A549 (cell line): ENCODE data around the gene GPR17. TPM values are rescaled to one million over a fixed set of nuclear protein-coding genes. Genes with fewer than 3 reads are reported as not detected.

Source experiments
- ATAC-seq, 2 experiments: fragments of 200-7000 bp in 1 of 2; fragments of >200 bp in 1 of 2; cut with Nextera tagmentation in 1 of 2; cut with Tn5 transposase in 1 of 2; 3 replicates each; pipeline versions ENCODE4 v1.8.0 to v1.9.1; 2018 to 2020; ENCODE audit warnings: mild to moderate bottlenecking in 1 of 2, moderate library complexity in 1 of 2
- CTCF ChIA-PET: fragments of 300-600 bp; sonication (Branson Sonifier 250); formaldehyde crosslinking; extraction: SDS; loops from one replicate; lab custom pipeline; 2021; ENCODE audit warnings: antibody characterized with exemption, inconsistent platforms; lab: Yijun Ruan, JAX
- POLR2A ChIA-PET: fragments of 350-600 bp; formaldehyde crosslinking; extraction: SDS; loops from one replicate; lab custom pipeline; 2021; ENCODE audit warnings: antibody characterized with exemption, inconsistent platforms; lab: Yijun Ruan, JAX
- DNase-seq, 2 experiments: peaks; one replicate each; pipeline versions ENCODE4 v3.0.0 to v3.0.0-alpha.2; 2011 to 2016; ENCODE audit warnings: low read depth in 1 of 2, low spot score in 1 of 2
- FAIRE-seq: peaks from 2 replicates; lab custom pipeline; 2011; peaks lifted over from hg19 to GRCh38; lab: Jason Lieb, UNC
- H3K27ac ChIP-seq, 2 experiments: fragments of >200 bp; sonication (Bioruptor Twin); formaldehyde crosslinking; 3 replicates each; pipeline ENCODE4 v1.5.1; 2016 to 2017
- H3K4me1 ChIP-seq: fragments of >200 bp; sonication (Bioruptor Twin); formaldehyde crosslinking; 3 replicates; pipeline ENCODE4 v1.6.1; 2016
- H3K4me2 ChIP-seq: fragments of >200 bp; sonication (Bioruptor Twin); formaldehyde crosslinking; 3 replicates; pipeline ENCODE4 v1.6.1; 2016
- H3K4me3 ChIP-seq: fragments of >200 bp; sonication (Bioruptor Twin); formaldehyde crosslinking; 3 replicates; pipeline ENCODE4 v1.5.1; 2016
- H3K9me3 ChIP-seq: fragments of >200 bp; sonication (Bioruptor Twin); formaldehyde crosslinking; 3 replicates; pipeline ENCODE4 v1.6.1; 2016
- BHLHE40 ChIP-seq: IDR thresholded peaks from 2 replicates; pipeline ENCODE4 v1.6.1; 2012; ENCODE audit warnings: low read depth, low read length, inconsistent platforms
- CBX8 ChIP-seq: fragments of 200-600 bp; sonication (generic); IDR thresholded peaks from 2 replicates; pipeline ENCODE4 v1.6.1; 2016
- CEBPB ChIP-seq, 2 experiments: fragments of >200 bp in 1 of 2; sonication (Bioruptor Twin) in 1 of 2; formaldehyde crosslinking in 1 of 2; IDR thresholded peaks; 2 replicates each; pipeline ENCODE4 v1.6.1; 2012 to 2016
- CHD2 ChIP-seq: fragments of 150-350 bp; IDR thresholded peaks from 2 replicates; pipeline ENCODE4 v1.6.1; 2014; ENCODE audit warnings: low read length; ENCODE audit not compliant: partially characterized antibody
- CHD4 ChIP-seq: fragments of 200-600 bp; sonication (generic); IDR thresholded peaks from 2 replicates; pipeline ENCODE4 v1.6.1; 2016; ENCODE audit warnings: antibody characterized with exemption, mild to moderate bottlenecking, borderline replicate concordance
- EHMT2 ChIP-seq: fragments of 200-600 bp; sonication (generic); IDR thresholded peaks from 2 replicates; pipeline ENCODE4 v1.6.1; 2016; ENCODE audit warnings: antibody characterized with exemption, low read depth, mild to moderate bottlenecking, moderate library complexity
- ESRRA ChIP-seq: fragments of 150-350 bp; IDR thresholded peaks from 2 replicates; pipeline ENCODE4 v1.6.1; 2014; ENCODE audit warnings: mild to moderate bottlenecking, low read length, borderline replicate concordance
- FOSB ChIP-seq: fragments of 250-450 bp; sonication (Bioruptor Pico); IDR thresholded peaks from 2 replicates; pipeline ENCODE4 v1.5.0; 2020; ENCODE audit warnings: mild to moderate bottlenecking, moderate library complexity
- FOXS1 ChIP-seq: fragments of 250-450 bp; sonication (Bioruptor Pico); IDR thresholded peaks from 2 replicates; pipeline ENCODE4 v1.5.0; 2020; ENCODE audit warnings: mild to moderate bottlenecking, moderate library complexity
- HEYL ChIP-seq: fragments of 250-450 bp; sonication (Bioruptor Pico); IDR thresholded peaks from 2 replicates; pipeline ENCODE4 v1.8.0; 2021; ENCODE audit warnings: mild to moderate bottlenecking, moderate library complexity
- HOXB13 ChIP-seq: fragments of 250-450 bp; sonication (Bioruptor Pico); IDR thresholded peaks from 2 replicates; pipeline ENCODE4 v1.5.0; 2020; ENCODE audit warnings: low read depth, mild to moderate bottlenecking, moderate library complexity
- JUN ChIP-seq, 2 experiments: fragments of >200 bp; sonication (Bioruptor Twin); formaldehyde crosslinking; IDR thresholded peaks; 2 replicates in 1 of 2; 3 replicates in 1 of 2; pipeline ENCODE4 v1.6.1; 2016 to 2017
- JUNB ChIP-seq: fragments of >200 bp; sonication (Bioruptor Twin); formaldehyde crosslinking; IDR thresholded peaks from 2 replicates; pipeline ENCODE4 v1.6.1; 2016
- MAFK ChIP-seq: fragments of 450-650 bp; IDR thresholded peaks from 2 replicates; pipeline ENCODE4 v1.6.1; 2014; ENCODE audit not compliant: partially characterized antibody
- NR3C1 ChIP-seq: fragments of >200 bp; sonication (Bioruptor Twin); formaldehyde crosslinking; IDR thresholded peaks from 3 replicates; pipeline ENCODE4 v1.6.1; 2017
- RAD21 ChIP-seq, 2 experiments: fragments of >200 bp in 1 of 2; sonication (Bioruptor Twin) in 1 of 2; formaldehyde crosslinking in 1 of 2; IDR thresholded peaks in 1 of 2; conservative IDR thresholded peaks in 1 of 2; 2 replicates in 1 of 2; 3 replicates in 1 of 2; pipeline ENCODE4 v1.6.1; 2012 to 2018; ENCODE audit warnings: inconsistent platforms in 1 of 2
- RARB ChIP-seq: fragments of 250-450 bp; sonication (Bioruptor Pico); IDR thresholded peaks from 2 replicates; pipeline ENCODE4 v1.8.0; 2021; ENCODE audit warnings: mild to moderate bottlenecking, moderate library complexity
- SREBF2 ChIP-seq: fragments of 450-650 bp; IDR thresholded peaks from 2 replicates; pipeline ENCODE4 v1.6.1; 2014; ENCODE audit warnings: mild to moderate bottlenecking, moderate library complexity
- TFCP2L1 ChIP-seq: fragments of 250-450 bp; sonication (Bioruptor Pico); IDR thresholded peaks from 2 replicates; pipeline ENCODE4 v1.5.0; 2021; ENCODE audit warnings: mild to moderate bottlenecking
- TP53 ChIP-seq: fragments of 250-450 bp; sonication (Bioruptor Pico); IDR thresholded peaks from 2 replicates; pipeline ENCODE4 v1.5.0; 2021; ENCODE audit warnings: mild to moderate bottlenecking, moderate library complexity
- ZFP36 ChIP-seq: fragments of 450-650 bp; IDR thresholded peaks from 2 replicates; pipeline ENCODE4 v1.6.1; 2014; ENCODE audit warnings: borderline replicate concordance; ENCODE audit not compliant: partially characterized antibody
- ZNF302 ChIP-seq: fragments of 250-450 bp; sonication (Bioruptor Pico); IDR thresholded peaks from 2 replicates; pipeline ENCODE4 v1.9.0; 2021; ENCODE audit warnings: inconsistent platforms, mild to moderate bottlenecking, moderate library complexity
- WGBS: methylation state at CpG from one replicate; pipeline ENCODE4 v1.1.6; 2017; ENCODE audit errors: missing lambda C conversion rate; 5-methylcytosine and 5-hydroxymethylcytosine counted together
- polyA plus RNA-seq, 4 experiments: library from polyadenylated mRNA; depleted of rRNA in 3 of 4; stranded (reverse); fragments of >200 nt; fragmentation: RNase III in 1 of 4; extraction: RNeasy Plus Mini Kit Qiagen cat#74134 plus additional on column Dnase treatment in 1 of 4; gene quantifications; 2 replicates in 3 of 4; 3 replicates in 1 of 4; pipeline ENCODE4 v1.2.3, GENCODE V29; 2011 to 2017
- TF ChIP-seq, protein P1 (sequence below): fragments of 200-600 bp; sonication (generic); IDR thresholded peaks from 2 replicates; pipeline ENCODE4 v1.6.1; 2016; ENCODE audit warnings: antibody characterized with exemption, mild to moderate bottlenecking, moderate library complexity
- TF ChIP-seq, protein P2 (sequence below): fragments of 250-450 bp; sonication (Bioruptor Pico); IDR thresholded peaks from 2 replicates; pipeline ENCODE4 v1.5.0; 2021; ENCODE audit warnings: mild to moderate bottlenecking, moderate library complexity, borderline replicate concordance
- TF ChIP-seq, protein P3 (sequence below): IDR thresholded peaks from 2 replicates; pipeline ENCODE4 v1.6.1; 2012
- TF ChIP-seq, protein P4 (sequence below): fragments of >200 bp; sonication (Bioruptor Twin); formaldehyde crosslinking; IDR thresholded peaks from 3 replicates; pipeline ENCODE4 v1.5.1; 2016
- TF ChIP-seq, protein P5 (sequence below): IDR thresholded peaks from 2 replicates; pipeline ENCODE4 v1.6.1; 2012; ENCODE audit warnings: low read depth, borderline replicate concordance

Gene GPR17
- polyA plus RNA-seq, 2 of the 4 experiments (the other 2 are of a cell fraction) = not detected

DNA sequence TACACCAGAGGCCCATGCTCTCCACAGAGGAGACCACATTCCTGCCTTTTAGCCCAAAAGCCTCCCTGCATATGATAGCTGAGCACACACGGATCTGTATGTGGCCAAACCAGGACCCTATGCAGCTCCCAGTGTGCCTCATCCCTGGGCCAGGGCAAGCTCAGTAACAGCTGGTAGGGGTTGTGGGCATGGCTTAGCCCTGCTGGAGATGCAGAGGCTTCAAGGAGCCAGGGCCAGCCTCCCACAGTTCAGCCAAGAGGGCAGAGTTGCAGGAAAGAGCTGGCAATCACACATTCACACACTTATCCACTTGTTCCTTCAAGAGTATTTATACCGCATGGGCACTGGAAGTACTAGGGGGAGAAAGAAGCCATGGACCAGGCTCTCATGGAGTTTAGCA is 31.0 kb downstream of the GPR17 start:
- FAIRE-seq (no peak), DNase-seq (no peak)
- H3K4me2 ChIP-seq = no peak overlapping the region
- H3K4me1 ChIP-seq = peaks cover 11% of the 10 kb centered on the region
- H3K27ac ChIP-seq = no peak overlapping the region
- POLR2A ChIA-PET = no interaction called here
- no peaks in the 10 kb centered on the region for H3K9me3 ChIP-seq
- TF ChIP-seq CHD2 = no peak
- TF ChIP-seq EHMT2 = no peak
- no peak for TF ChIP-seq NR3C1
- no peak for TF ChIP-seq CEBPB (IDR thresholded peaks at IDR 0.05)
- TF ChIP-seq ZNF302 (CRISPR knock-in tag) = no peak
- TF ChIP-seq BHLHE40 = no peak
- no peak for TF ChIP-seq TP53
- TF ChIP-seq HOXB13 (CRISPR knock-in tag) = no peak
- no peak for TF ChIP-seq SREBF2
- TF ChIP-seq, all 56 proteins: peak for 0
- no peak for ATAC-seq
- no peak overlapping the region for H3K4me3 ChIP-seq
- 89% methylated on average over 2 of the region's 2 CpGs for WGBS
- CTCF ChIA-PET = interaction anchor here (1.4 to 2.7 kb wide), 3 partner anchors 19 to 27 kb away, joined by 3 to 10 read pairs (median 4); partner anchors contain the start of gene SFT2D3

DNA sequence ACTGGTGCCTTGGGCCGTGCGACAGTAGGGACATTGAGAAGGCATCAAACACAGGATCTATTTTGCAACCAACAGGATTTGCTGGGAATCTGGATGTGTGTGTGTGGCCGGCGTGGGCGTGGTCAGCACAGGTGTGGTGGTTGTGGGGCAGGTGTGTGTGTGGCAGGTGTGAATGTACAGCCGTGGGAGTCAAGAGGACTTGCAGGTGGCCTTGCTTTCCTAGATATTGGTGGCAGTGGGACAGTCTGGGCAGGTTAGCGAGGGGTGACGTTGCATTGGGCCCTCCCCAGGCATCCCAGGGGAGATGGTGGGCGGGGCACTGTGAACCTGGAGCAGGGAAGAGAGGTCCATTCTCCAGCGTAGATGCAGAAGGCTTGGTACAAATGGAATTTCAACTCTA is 32.6 kb downstream of the GPR17 start:
- no peak for ATAC-seq
- FAIRE-seq = no peak
- no peak for DNase-seq
- Histone ChIP-seq H3K4me2 (no peak overlapping the region), H3K4me3 (no peak overlapping the region), H3K9me3 (no peaks in the 10 kb centered on the region), H3K4me1 (peaks cover 11% of the 10 kb centered on the region), H3K27ac (no peak overlapping the region)
- TF ChIP-seq, protein P1, sequence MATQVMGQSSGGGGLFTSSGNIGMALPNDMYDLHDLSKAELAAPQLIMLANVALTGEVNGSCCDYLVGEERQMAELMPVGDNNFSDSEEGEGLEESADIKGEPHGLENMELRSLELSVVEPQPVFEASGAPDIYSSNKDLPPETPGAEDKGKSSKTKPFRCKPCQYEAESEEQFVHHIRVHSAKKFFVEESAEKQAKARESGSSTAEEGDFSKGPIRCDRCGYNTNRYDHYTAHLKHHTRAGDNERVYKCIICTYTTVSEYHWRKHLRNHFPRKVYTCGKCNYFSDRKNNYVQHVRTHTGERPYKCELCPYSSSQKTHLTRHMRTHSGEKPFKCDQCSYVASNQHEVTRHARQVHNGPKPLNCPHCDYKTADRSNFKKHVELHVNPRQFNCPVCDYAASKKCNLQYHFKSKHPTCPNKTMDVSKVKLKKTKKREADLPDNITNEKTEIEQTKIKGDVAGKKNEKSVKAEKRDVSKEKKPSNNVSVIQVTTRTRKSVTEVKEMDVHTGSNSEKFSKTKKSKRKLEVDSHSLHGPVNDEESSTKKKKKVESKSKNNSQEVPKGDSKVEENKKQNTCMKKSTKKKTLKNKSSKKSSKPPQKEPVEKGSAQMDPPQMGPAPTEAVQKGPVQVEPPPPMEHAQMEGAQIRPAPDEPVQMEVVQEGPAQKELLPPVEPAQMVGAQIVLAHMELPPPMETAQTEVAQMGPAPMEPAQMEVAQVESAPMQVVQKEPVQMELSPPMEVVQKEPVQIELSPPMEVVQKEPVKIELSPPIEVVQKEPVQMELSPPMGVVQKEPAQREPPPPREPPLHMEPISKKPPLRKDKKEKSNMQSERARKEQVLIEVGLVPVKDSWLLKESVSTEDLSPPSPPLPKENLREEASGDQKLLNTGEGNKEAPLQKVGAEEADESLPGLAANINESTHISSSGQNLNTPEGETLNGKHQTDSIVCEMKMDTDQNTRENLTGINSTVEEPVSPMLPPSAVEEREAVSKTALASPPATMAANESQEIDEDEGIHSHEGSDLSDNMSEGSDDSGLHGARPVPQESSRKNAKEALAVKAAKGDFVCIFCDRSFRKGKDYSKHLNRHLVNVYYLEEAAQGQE = no peak
- ChIA-PET POLR2A (no interaction called here), CTCF (no interaction called here)
- WGBS = 66% methylated on average over 10 of the region's 10 CpGs

DNA sequence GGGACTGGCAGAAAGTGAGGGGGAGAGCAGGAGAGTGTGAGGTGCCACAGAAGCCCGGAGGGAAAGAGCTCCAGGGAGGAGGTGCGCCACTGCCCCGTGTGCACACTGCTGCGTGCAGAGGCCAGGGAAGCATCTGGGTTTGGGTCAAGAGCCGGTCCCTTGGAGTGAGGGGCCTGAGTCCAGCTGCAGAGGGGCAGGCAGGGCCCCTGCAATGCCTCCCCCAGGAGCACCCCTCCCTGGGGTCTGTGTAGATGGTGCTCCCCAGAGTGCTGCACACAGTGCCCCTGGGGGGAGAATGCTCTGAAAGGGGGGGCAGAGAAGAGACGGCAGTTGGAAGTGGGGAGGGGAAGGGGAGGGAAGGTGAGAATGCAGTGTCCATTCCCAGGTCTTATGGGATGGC is 33.0 kb downstream of the GPR17 start:
- TF ChIP-seq, protein P2, sequence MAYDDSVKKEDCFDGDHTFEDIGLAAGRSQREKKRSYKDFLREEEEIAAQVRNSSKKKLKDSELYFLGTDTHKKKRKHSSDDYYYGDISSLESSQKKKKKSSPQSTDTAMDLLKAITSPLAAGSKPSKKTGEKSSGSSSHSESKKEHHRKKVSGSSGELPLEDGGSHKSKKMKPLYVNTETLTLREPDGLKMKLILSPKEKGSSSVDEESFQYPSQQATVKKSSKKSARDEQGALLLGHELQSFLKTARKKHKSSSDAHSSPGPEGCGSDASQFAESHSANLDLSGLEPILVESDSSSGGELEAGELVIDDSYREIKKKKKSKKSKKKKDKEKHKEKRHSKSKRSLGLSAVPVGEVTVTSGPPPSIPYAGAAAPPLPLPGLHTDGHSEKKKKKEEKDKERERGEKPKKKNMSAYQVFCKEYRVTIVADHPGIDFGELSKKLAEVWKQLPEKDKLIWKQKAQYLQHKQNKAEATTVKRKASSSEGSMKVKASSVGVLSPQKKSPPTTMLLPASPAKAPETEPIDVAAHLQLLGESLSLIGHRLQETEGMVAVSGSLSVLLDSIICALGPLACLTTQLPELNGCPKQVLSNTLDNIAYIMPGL = no peak
- TF ChIP-seq, protein P3, sequence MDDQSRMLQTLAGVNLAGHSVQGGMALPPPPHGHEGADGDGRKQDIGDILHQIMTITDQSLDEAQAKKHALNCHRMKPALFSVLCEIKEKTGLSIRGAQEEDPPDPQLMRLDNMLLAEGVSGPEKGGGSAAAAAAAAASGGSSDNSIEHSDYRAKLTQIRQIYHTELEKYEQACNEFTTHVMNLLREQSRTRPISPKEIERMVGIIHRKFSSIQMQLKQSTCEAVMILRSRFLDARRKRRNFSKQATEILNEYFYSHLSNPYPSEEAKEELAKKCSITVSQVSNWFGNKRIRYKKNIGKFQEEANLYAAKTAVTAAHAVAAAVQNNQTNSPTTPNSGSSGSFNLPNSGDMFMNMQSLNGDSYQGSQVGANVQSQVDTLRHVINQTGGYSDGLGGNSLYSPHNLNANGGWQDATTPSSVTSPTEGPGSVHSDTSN = no peak
- TF ChIP-seq FOSB (CRISPR knock-in tag) (no peak), EHMT2 (no peak), RARB (CRISPR knock-in tag) (no peak), CHD4 (no peak), JUN (IDR thresholded peaks at IDR 0.05) (no peak), ESRRA (no peak), TFCP2L1 (no peak), ZNF302 (CRISPR knock-in tag) (no peak), JUNB (no peak), MAFK (no peak), TP53 (no peak), CBX8 (no peak), HEYL (CRISPR knock-in tag) (no peak), FOXS1 (CRISPR knock-in tag) (no peak), RAD21 (conservative IDR thresholded peaks at IDR 0.05 in 1 of 2, IDR thresholded peaks at IDR 0.05 in 1 of 2) (no peak), ZFP36 (no peak)
- TF ChIP-seq, protein P4, sequence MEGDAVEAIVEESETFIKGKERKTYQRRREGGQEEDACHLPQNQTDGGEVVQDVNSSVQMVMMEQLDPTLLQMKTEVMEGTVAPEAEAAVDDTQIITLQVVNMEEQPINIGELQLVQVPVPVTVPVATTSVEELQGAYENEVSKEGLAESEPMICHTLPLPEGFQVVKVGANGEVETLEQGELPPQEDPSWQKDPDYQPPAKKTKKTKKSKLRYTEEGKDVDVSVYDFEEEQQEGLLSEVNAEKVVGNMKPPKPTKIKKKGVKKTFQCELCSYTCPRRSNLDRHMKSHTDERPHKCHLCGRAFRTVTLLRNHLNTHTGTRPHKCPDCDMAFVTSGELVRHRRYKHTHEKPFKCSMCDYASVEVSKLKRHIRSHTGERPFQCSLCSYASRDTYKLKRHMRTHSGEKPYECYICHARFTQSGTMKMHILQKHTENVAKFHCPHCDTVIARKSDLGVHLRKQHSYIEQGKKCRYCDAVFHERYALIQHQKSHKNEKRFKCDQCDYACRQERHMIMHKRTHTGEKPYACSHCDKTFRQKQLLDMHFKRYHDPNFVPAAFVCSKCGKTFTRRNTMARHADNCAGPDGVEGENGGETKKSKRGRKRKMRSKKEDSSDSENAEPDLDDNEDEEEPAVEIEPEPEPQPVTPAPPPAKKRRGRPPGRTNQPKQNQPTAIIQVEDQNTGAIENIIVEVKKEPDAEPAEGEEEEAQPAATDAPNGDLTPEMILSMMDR = no peak
- TF ChIP-seq, protein P5, sequence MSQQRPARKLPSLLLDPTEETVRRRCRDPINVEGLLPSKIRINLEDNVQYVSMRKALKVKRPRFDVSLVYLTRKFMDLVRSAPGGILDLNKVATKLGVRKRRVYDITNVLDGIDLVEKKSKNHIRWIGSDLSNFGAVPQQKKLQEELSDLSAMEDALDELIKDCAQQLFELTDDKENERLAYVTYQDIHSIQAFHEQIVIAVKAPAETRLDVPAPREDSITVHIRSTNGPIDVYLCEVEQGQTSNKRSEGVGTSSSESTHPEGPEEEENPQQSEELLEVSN = no peak
- WGBS = 61% methylated on average over 5 of the region's 6 CpGs
- H3K27ac ChIP-seq = no peak overlapping the region
- peaks cover 11% of the 10 kb centered on the region for H3K4me1 ChIP-seq
- H3K9me3 ChIP-seq = no peaks in the 10 kb centered on the region
- H3K4me2 ChIP-seq = no peak overlapping the region
- POLR2A ChIA-PET = no interaction called here
- no peak for DNase-seq
- H3K4me3 ChIP-seq = no peak overlapping the region
- FAIRE-seq = no peak
- ATAC-seq = no peak
- CTCF ChIA-PET = interaction anchor here (1.1 kb wide), 1 partner anchor 87 kb away, joined by 3 read pairs; no protein-coding TSS in a partner anchor
